NCI-H510A treated with DMSO at 0.1 percent for 48 hours (cell line): ENCODE results near the gene NUDT5.
"Not testable (repeated sequence)": the region's sequence is repeated elsewhere in the genome, so short reads cannot be mapped to it uniquely, and the experiment has no call there.

ENCODE experiments used
- DNase-seq: peaks from one replicate; lab custom pipeline; 2025; lab: John Stamatoyannopoulos, UW

NUDT5 gene

GRCh38 chr10:12195603-12196506 is at the start of gene NUDT5, which contains the start of gene CDC123:
NUDT5 (minus strand) TSS chr10:12195891; CDS start chr10:12186291, 9,600 bp downstream.
CDC123 (plus strand) TSS chr10:12196188; CDS start chr10:12196246, 58 bp downstream.
- peak; percentile 85 for DNase-seq

DNA sequence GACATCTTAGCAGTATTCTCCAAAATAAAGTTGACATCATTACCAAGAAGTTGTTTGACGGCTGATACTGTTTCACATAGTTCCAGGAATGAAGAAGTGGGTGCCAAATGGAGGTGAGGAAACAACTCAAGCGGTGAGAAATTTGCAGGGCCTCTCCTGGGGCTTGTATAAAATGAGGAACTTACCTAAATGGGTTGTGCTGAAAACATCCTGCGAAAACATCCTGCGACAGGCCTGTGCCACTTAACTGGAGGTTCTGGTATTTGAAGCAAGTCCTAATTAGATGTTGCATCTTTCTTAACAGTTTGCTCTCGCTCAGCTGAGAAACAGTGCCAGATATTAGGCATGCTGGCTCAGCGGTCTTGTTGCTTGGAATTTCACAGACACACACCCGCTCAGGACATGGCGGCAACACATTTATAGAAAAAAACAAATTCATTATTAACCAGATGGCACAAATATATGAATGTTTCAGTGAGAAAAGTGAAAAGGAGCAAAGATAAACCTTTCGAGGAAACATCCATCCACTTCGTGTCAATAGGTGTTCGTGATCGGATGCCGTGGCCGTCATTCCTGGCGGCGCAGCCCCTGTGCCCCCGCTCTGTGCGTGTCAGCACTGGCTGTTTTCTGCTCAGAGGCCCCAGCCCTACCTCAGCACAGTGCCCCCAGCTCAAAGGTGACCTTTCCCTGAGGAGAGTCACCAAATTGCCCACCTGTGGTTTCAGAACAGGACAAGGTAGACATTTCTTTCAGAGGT is 48.4 kb upstream of the NUDT5 start:
- DNase-seq: no peak

DNA sequence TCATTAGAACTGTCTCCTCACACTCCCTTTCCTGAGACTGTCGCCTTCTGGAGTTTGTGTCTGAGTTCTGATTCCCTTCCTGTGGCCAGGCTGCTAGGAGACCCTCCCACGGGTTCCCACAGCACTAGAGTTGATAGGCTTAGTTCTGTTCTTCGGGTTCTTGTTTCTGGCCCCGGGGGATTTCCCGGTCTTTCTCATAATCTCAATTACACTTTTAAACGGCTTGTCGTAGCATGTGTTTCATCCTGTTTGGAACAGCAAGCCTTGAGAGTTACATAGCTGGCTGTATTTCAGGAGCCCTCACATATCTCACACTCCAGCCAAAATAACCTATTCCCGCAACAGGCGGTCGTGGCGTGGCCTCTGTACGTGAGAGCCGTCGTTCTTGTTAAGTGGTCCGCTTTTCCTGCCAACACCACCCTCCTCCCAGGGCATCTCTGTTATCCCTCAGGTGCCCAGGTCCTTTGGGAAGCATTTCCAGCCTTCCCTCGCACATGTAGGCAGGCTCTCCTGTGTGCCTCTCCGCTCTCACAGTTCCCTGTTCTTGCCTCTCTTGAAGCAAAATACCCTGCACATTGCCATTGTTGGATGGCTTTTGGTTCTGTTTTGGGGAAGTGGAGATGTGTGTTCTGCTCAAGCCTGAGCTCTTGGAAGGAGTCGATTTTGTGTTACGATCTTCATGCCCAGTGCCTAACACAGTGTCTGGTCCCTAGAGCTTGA is 46.3 kb upstream of the NUDT5 start:
- DNase-seq: no peak

DNA sequence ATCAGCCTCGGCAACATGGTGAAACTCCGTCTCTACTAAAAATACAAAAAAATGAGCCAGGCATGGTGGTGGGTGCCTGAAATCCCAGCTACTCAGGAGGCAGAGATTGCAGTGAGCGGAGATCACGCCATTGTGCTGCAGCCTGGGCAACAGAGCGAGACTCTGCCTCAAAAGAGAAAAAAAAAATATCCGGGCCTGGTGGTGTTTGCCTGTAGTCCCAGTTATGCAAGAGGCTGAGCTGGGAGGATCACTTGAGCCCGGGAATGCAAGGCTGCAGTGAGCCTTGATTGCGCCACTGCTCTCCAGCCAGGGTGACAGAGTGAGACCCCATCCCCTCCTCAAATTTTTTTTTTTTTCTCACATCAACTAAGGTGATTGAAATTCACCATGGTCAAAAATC is 43.1 kb upstream of the NUDT5 start:
- no peak for DNase-seq

GRCh38 chr10:12237265-12238220 is 41.9 kb upstream of the NUDT5 start:
- DNase-seq: no peak

DNA sequence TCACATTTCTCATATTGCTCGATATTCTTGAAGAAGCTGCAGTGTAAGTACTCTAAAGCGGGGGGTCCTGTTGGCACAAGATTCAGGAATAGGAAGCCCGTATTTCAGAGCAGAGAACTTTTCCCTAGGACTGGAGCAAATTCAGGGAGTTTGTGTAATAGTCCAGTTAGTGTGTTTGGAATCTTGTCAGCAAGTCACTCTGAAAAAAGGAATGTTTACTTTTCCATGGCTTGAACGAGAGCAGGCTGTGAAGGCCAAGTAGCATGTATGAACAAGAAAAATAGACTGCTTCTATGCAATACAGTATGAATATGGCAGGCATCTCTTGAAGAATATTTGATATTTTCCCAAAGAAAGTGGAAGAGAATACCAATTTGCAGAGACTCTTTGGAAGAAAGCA is 40.1 kb upstream of the NUDT5 start:
- DNase-seq: no peak

DNA sequence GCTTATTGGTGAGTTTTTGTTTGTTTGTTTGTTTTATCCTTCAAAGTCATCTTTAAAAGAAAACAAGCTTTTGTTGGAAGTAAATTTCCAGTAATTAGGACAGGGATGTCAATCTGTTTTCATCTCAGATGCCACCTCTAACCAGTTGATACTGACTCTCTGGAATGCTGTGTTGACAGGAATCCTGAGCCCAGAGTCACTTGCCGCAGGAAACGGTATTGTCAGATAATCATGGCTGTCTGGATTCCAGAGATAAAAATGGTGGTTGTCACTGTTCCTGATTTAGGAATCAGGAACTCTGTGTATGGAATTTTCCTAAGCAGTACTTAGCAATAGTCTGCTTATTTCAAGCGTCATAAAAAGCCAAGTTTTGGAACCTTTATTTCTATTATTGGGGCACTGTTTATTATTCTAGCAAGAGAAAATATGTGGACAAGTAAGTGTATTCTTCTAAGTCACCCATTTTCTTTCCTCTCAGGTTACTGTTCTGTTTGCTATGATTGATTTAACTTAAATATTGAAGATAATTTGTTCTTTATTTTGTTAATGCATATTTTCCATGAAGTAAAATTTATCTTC is 39.5 kb upstream of the NUDT5 start:
- no peak for DNase-seq

- not testable (repeated sequence) for DNase-seq
These were observed 39.0 kb upstream of the NUDT5 start for GRCh38 chr10:12234687-12235086.

GRCh38 chr10:12228851-12229250 is 33.2 kb upstream of the NUDT5 start:
- DNase-seq: no peak

GRCh38 chr10:12226438-12226837 is 30.7 kb upstream of the NUDT5 start:
- not testable (repeated sequence) for DNase-seq

DNA sequence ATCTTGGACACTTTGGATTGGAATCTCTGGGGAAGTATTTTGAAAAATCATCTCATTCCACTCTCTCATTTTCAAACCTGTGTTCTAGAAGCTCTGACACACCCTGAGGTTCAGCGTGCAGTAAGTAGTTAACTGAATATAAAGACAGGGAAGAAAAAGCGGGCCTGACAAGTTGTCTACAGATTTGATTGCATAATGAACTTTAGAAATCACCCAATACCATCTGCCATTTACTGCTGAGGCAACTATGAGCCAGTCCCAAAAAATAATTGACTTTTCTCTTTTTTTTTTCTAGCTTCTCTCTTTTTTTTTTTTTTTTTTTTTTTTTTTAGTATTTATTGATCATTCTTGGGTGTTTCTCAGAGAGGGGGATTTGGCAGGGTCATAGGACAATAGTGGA is 29.8 kb upstream of the NUDT5 start:
- no peak for DNase-seq

- DNase-seq: no peak
These were observed 25.9 kb upstream of the NUDT5 start for GRCh38 chr10:12221323-12222298.

GRCh38 chr10:12218991-12219390 is 23.3 kb upstream of the NUDT5 start:
- no peak for DNase-seq

DNA sequence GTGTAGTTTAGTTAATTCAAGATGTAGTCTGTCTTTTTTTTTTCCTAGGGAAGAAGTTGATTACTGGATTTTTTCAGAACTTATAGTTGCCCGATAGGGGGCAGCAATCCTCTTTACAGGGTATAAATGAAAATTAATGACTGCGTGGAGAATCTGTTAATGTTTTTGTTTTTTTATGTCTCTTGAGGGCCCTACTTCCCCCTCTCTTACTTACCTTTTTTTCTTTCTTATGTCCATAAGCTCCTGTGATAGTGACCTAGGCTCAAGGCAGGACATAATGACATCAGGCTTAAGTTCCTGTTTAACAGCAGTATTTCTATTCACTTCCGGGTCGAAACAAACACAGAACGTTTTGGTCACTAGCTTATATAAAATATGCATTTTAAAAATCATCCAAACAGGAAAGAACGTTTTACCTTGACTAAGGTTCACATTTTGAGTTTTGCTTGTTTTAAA is 19.1 kb upstream of the NUDT5 start:
- peak; percentile 49 for DNase-seq

DNA sequence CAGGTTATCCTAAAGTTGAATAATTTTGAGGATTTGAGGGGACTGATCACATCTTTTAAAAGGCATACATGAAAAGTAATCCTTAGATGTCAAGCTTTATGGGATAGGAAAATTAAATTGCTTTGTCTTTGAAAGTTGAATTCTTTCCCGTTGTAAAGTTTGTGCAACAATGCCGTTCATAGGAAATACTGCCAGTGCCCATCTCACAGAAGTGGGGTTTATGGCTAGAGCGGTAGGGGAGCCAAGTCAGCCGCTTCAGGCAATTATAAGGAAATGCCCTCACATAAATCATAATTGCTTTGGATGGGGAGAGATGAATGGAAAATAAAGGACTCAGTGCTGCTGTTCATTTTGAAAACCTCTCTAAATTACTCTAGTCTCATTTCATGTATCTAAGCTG is 18.4 kb upstream of the NUDT5 start:
- no peak for DNase-seq

DNA sequence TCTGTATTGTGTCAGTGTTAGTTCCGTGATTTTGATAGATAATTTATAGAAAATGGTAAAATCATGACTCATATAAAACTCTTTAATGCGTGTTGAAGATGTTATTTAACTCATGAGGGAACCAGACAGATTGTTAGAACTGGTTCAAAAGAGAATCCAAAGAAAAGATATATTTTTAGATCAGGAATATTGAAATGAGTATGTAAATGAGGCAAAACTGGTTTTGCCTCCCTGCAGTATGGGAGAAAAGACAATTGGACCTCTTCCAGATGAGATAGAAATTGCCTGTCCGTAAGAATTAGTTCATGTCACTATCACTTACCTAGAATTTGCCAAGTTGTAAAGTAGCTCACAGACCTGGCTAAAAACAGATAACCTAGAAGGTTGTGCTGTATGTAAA is 17.9 kb upstream of the NUDT5 start:
- DNase-seq: no peak

- DNase-seq: no peak
These were observed 16.8 kb upstream of the NUDT5 start for GRCh38 chr10:12212454-12212853.

GRCh38 chr10:12208460-12208859 is 12.8 kb upstream of the NUDT5 start:
- no peak for DNase-seq

DNA sequence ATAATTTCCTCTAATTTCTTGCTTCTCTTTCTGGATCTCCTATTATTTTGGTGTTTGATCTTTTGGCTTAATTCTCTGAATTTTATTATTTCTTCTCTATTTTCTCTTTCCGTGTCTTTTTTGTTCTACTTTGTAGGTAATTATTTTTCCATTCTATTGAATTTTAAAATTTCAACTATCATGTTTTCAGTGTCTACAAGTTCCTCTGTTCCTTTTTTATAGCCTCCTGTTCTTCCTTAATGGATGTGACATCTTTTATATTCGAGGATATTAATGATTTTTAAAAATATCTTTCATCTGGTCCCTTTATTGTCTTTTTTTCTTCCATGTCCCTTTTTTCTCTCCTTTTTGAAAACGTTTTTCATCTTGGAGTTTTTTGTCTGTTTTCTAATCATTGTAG is 11.4 kb upstream of the NUDT5 start:
- DNase-seq: no peak

DNA sequence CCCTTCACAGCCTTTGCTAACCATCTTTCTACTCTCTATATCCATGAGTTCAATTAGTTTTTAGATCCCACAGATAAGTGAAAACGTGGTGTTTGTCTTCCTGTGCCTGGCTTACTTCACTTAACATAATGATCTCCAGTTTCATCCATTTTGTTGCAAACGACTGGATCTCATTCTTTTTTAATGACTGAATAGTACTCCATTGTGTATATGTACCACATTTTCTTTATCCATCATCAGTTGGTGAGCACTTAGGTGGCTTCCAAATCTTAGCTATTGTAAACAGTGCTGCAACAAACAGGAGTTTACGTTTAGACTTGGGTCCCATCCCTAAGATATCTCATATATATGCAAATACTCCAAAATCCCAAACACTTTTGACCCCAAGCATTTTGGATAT is 9.4 kb upstream of the NUDT5 start:
- no peak for DNase-seq
